Lower lobe of right lung (tissue), 2 donors: Measurements from ENCODE around the gene MACROD2. TPM values are rescaled to one million over a fixed set of nuclear protein-coding genes. Genes with fewer than 3 reads are reported as not detected.

Experiments used
- ATAC-seq, 2 donors: fragments of 200-7000 bp; cut with Tn5 transposase; one replicate each; pipeline ENCODE4 v1.9.1; 2020 to 2022; ENCODE audit warnings: mild to moderate bottlenecking in 2 of 2, moderate library complexity in 2 of 2
- DNase-seq: peaks from one replicate; pipeline ENCODE4 v3.0.0-alpha.2; 2020
- H3K27ac ChIP-seq: fragments of 200-600 bp; one replicate; pipeline ENCODE4 v1.8.0; 2022
- H3K27me3 ChIP-seq: fragments of 200-600 bp; one replicate; pipeline ENCODE4 v1.8.0; 2022; ENCODE audit warnings: low read depth
- H3K36me3 ChIP-seq: fragments of 200-600 bp; one replicate; pipeline ENCODE4 v1.8.0; 2022; ENCODE audit warnings: mild to moderate bottlenecking
- H3K4me1 ChIP-seq: fragments of 200-600 bp; one replicate; pipeline ENCODE4 v1.8.0; 2022
- H3K4me3 ChIP-seq: fragments of 200-600 bp; one replicate; pipeline ENCODE4 v1.8.0; 2022; ENCODE audit warnings: mild to moderate bottlenecking
- H3K9me3 ChIP-seq: fragments of 200-600 bp; one replicate; pipeline ENCODE4 v1.8.0; 2022
- CTCF ChIP-seq: fragments of 200-600 bp; IDR thresholded peaks from one replicate; pipeline ENCODE4 v1.8.0; 2022; ENCODE audit warnings: antibody characterized with exemption, mild to moderate bottlenecking
- intact Hi-C: fragments of 100-400 bp; cut with DNase I; formaldehyde crosslinking; loops from one replicate; pipeline ENCODE4 v1.11.0; 2022
- total RNA-seq: library from RNA; stranded (reverse); fragmentation: NEBNext Ultra II Directional; extraction: Animal tissue kit (Norgen Biotek cat#: 25700); gene quantifications from one replicate; pipeline ENCODE4 v1.2.1, GENCODE V29; 2021
- donor health status: DM: no; HTN: yes; CAD: no; lungs with severe emphysema.

Gene MACROD2
- total RNA-seq, 1 donor from 2014 or later, result 73.0 TPM

GRCh38 chr20:14986656-14987055 is 991.3 kb downstream of the MACROD2 start:
- intact Hi-C loops, result no loop called here
- Histone ChIP-seq H3K36me3 (no peaks in the 10 kb centered on the region), H3K4me3 (no peak overlapping the region), H3K9me3 (no peaks in the 10 kb centered on the region), H3K4me1 (no peaks in the 10 kb centered on the region), H3K27me3 (no peaks in the 10 kb centered on the region), H3K27ac (peak overlapping the region; percentile 72)
- no peak for TF ChIP-seq CTCF
- DNase-seq (no peak), ATAC-seq (peak in 1 of 2 donors; percentile 25)

GRCh38 chr20:14989535-14990290 is 994.4 kb downstream of the MACROD2 start:
- Histone ChIP-seq H3K27ac (no peak overlapping the region), H3K36me3 (no peaks in the 10 kb centered on the region), H3K4me1 (no peaks in the 10 kb centered on the region), H3K4me3 (no peak overlapping the region), H3K9me3 (no peaks in the 10 kb centered on the region), H3K27me3 (no peaks in the 10 kb centered on the region)
- intact Hi-C loops, result no loop called here
- DNase-seq, result no peak
- ATAC-seq, result no peak
- no peak for TF ChIP-seq CTCF

- intact Hi-C loops, result no loop called here
- H3K36me3 ChIP-seq, result no peaks in the 10 kb centered on the region
- H3K27ac ChIP-seq, result no peak overlapping the region
- ATAC-seq (no peak), DNase-seq (no peak)
- TF ChIP-seq CTCF, result no peak
- H3K27me3 ChIP-seq, result no peaks in the 10 kb centered on the region
- no peak overlapping the region for H3K4me3 ChIP-seq
- H3K4me1 ChIP-seq, result no peaks in the 10 kb centered on the region
- H3K9me3 ChIP-seq, result no peaks in the 10 kb centered on the region
Observed at GRCh38 chr20:14991023-14991422, 995.7 kb downstream of the MACROD2 start.

GRCh38 chr20:14992153-14992552 is 996.8 kb downstream of the MACROD2 start:
- no peak for TF ChIP-seq CTCF
- DNase-seq (no peak), ATAC-seq (no peak)
- H3K27ac ChIP-seq, result no peak overlapping the region
- H3K4me3 ChIP-seq, result no peak overlapping the region
- H3K36me3 ChIP-seq, result no peaks in the 10 kb centered on the region
- no peaks in the 10 kb centered on the region for H3K4me1 ChIP-seq
- H3K9me3 ChIP-seq, result no peaks in the 10 kb centered on the region
- intact Hi-C loops, result no loop called here
- no peaks in the 10 kb centered on the region for H3K27me3 ChIP-seq

- Histone ChIP-seq H3K27ac (no peak overlapping the region), H3K4me3 (no peak overlapping the region), H3K36me3 (no peaks in the 10 kb centered on the region), H3K4me1 (no peaks in the 10 kb centered on the region), H3K9me3 (no peaks in the 10 kb centered on the region), H3K27me3 (no peaks in the 10 kb centered on the region)
- no peak for DNase-seq
- intact Hi-C loops, result no loop called here
- TF ChIP-seq CTCF, result no peak
- ATAC-seq, result no peak
Observed at GRCh38 chr20:14992961-14993360, 997.6 kb downstream of the MACROD2 start.
